Epithelial cell of esophagus (primary cell): ENCODE measurements around the gene LTV1.
"Not testable (repeated sequence)": the region's sequence is repeated elsewhere in the genome, so short reads cannot be mapped to it uniquely, and the experiment has no call there.

Experiments used
- DNase-seq: peaks from one replicate; pipeline ENCODE4 v3.0.0; 2010; ENCODE audit warnings: low read depth
- H3K4me3 ChIP-seq: 2 replicates; pipeline ENCODE4 v1.5.1; 2011; ENCODE audit warnings: mild to moderate bottlenecking, low read length, control low read depth
- TF ChIP-seq, protein P1 (sequence below): IDR thresholded peaks from 2 replicates; pipeline ENCODE4 v1.5.1; 2011; ENCODE audit warnings: low read depth, mild to moderate bottlenecking, low read length, control low read depth, inconsistent platforms; ENCODE audit not compliant: insufficient read depth; ENCODE audit errors: missing control alignments

The LTV1 gene

DNA sequence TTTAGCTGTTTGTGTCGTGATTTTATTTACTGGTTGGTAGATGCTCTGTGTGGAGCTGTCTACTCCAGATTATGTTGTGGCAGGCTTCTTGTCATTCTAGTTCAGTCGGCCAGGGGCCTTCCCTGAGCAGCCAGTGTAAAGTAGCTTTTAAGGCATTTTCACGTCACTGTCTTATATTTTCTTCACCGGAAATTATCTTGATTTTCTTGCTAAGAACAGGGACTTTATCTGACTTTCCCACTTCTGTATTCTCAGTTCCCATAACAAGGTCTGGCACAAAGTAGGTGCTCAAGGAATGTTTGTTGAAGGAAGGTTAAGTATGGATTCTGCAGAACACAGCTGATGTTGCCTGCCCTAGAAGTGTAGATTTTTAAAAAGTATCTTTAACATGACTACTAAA lies 868 bp downstream of the LTV1 start:
- TF ChIP-seq, protein P1, sequence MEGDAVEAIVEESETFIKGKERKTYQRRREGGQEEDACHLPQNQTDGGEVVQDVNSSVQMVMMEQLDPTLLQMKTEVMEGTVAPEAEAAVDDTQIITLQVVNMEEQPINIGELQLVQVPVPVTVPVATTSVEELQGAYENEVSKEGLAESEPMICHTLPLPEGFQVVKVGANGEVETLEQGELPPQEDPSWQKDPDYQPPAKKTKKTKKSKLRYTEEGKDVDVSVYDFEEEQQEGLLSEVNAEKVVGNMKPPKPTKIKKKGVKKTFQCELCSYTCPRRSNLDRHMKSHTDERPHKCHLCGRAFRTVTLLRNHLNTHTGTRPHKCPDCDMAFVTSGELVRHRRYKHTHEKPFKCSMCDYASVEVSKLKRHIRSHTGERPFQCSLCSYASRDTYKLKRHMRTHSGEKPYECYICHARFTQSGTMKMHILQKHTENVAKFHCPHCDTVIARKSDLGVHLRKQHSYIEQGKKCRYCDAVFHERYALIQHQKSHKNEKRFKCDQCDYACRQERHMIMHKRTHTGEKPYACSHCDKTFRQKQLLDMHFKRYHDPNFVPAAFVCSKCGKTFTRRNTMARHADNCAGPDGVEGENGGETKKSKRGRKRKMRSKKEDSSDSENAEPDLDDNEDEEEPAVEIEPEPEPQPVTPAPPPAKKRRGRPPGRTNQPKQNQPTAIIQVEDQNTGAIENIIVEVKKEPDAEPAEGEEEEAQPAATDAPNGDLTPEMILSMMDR = no peak
- H3K4me3 ChIP-seq = peak overlapping the region; percentile 85
- peak; percentile 24 for DNase-seq

- TF ChIP-seq, protein P1 = no peak
- H3K4me3 ChIP-seq = no peak overlapping the region
- DNase-seq = no peak
Measured at GRCh38 chr6:143845033-143845432, 1.9 kb downstream of the LTV1 start.

DNA sequence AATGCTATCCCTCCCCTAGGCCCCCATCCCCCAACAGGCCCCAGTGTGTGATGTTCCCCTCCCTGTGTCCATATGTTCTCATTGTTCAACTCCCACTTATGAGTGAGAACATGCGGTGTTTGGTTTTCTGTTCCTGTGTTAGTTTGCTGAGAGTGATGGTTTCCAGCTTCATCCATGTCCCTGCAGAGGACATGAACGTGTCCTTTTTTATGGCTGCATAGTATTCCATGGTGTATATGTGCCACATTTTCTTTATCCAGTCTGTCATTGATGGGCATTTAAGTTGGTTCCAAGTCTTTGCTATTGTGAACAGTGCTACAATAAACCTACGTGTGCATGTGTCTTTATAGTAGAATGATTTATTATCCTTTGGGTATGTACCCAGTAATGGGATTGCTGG lies 8.6 kb downstream of the LTV1 start:
- not testable (repeated sequence) for DNase-seq, H3K4me3 ChIP-seq

- not testable (repeated sequence) for H3K4me3 ChIP-seq, DNase-seq
Measured at GRCh38 chr6:143855057-143855456, 11.9 kb downstream of the LTV1 start.

- not testable (repeated sequence) for H3K4me3 ChIP-seq, DNase-seq
Measured at GRCh38 chr6:143856762-143857161, 13.6 kb downstream of the LTV1 start.

DNA sequence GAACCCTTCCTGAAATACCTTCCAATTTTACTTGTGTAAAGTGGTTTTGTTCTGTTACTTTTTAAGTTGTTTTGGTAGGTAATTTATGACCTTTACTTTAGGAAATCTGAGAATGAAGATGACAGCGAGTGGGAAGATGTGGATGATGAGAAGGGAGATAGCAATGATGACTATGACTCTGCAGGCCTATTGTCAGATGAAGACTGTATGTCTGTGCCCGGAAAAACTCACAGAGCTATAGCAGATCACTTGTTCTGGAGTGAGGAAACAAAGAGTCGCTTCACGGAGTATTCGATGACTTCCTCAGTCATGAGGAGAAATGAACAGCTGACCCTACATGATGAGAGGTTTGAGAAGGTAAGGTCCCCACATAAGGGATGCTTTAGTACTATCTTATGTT lies 14.5 kb downstream of the LTV1 start:
- DNase-seq = no peak

DNA sequence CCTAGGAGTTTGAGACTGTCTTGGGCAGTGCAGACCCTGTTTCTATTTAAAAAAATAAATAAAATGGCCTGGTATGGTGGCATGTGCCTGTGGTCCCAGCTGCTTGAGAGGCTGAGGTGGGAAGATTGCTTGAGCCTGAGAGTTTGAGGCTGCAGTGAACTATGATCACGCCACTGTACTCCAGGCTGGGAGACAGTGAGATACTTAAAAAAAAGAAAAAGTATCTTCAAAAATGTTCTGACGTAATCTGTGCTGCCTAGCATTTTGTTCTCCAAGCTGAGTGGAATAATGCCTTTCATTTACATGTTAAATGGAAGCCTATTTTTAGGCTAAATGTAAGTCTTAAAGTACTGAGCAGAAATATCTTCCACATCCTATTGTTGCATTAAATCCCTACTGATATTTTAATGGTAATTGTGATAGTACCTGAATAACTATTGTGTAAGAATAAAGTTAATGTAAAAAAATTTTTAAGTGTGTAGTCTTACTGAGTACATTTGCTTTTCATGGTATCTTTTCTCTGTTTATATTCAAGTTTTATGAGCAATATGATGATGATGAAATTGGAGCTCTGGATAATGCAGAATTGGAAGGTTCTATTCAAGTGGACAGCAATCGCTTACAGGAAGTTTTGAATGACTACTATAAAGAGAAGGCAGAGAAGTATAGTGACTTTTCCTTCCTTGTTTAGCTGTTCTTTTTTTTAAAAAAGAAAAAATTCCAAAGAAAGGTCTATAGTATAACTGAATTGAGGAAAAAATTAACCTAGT lies 16.9 kb downstream of the LTV1 start:
- TF ChIP-seq, protein P1 = no peak
- no peak overlapping the region for H3K4me3 ChIP-seq
- no peak for DNase-seq

More for the DNA sequence above, 14.5 kb downstream of the LTV1 start:
- H3K4me3 ChIP-seq = no peak overlapping the region
- TF ChIP-seq, protein P1 = no peak

GRCh38 chr6:143863771-143864170 lies 20.6 kb downstream of the LTV1 start:
- no peak overlapping the region for H3K4me3 ChIP-seq
- no peak for DNase-seq
- TF ChIP-seq, protein P1 = no peak
